H1 (cell line): ENCODE results near the gene SMARCAL1. TPM values are rescaled to one million over a fixed set of nuclear protein-coding genes. Genes with fewer than 3 reads are reported as not detected.

Experiments used
- CTCF ChIA-PET: fragments of 300-600 bp; sonication (Branson Sonifier 250); formaldehyde crosslinking; loops from one replicate; lab custom pipeline; 2021; ENCODE audit not compliant: partially characterized antibody; lab: Charles Lee
- POLR2A ChIA-PET: fragments of 300-600 bp; sonication (Branson Sonifier 250); formaldehyde crosslinking; loops from one replicate; lab custom pipeline; 2021; ENCODE audit warnings: inconsistent platforms; ENCODE audit not compliant: partially characterized antibody; lab: Charles Lee
- DNase-seq, 2 experiments: peaks; one replicate each; pipeline versions ENCODE4 v3.0.0 to v3.0.0-alpha.2; 2010 to 2022; ENCODE audit warnings: low spot score in 2 of 2, low read depth in 1 of 2, mixed read lengths in 1 of 2
- FAIRE-seq: peaks from 2 replicates; lab custom pipeline; 2011; peaks lifted over from hg19 to GRCh38; lab: Jason Lieb, UNC
- H2AFZ ChIP-seq: 2 replicates; pipeline ENCODE4 v1.8.1; 2012; ENCODE audit warnings: low read length, inconsistent platforms
- H2AK5ac ChIP-seq: 2 replicates; pipeline ENCODE4 v1.6.1; 2013; ENCODE audit warnings: low read depth, low read length
- H2BK120ac ChIP-seq: replicated peaks from 2 replicates; pipeline ENCODE3; 2013; ENCODE audit warnings: low read depth, low read length, inconsistent platforms
- H2BK12ac ChIP-seq: 2 replicates; pipeline ENCODE4 v1.6.1; 2013; ENCODE audit warnings: low read depth, low read length
- H2BK15ac ChIP-seq: 2 replicates; pipeline ENCODE4 v1.6.1; 2013; ENCODE audit warnings: low read length
- H2BK20ac ChIP-seq: 2 replicates; pipeline ENCODE4 v1.6.1; 2013; ENCODE audit warnings: low read length
- H2BK5ac ChIP-seq: 2 replicates; pipeline ENCODE4 v1.6.1; 2013; ENCODE audit warnings: low read depth, low read length
- H3K14ac ChIP-seq: 2 replicates; pipeline ENCODE4 v1.6.1; 2013; ENCODE audit warnings: inconsistent platforms; ENCODE audit not compliant: insufficient read length
- H3K18ac ChIP-seq: 2 replicates; pipeline ENCODE4 v1.6.1; 2013; ENCODE audit warnings: low read length; ENCODE audit errors: extremely low read depth
- H3K23ac ChIP-seq: 2 replicates; pipeline ENCODE4 v1.6.1; 2013; ENCODE audit warnings: inconsistent platforms; ENCODE audit not compliant: insufficient read length
- H3K23me2 ChIP-seq: 2 replicates; pipeline ENCODE4 v1.6.1; 2013; ENCODE audit warnings: low read depth, low read length
- H3K27ac ChIP-seq: 2 replicates; pipeline ENCODE4 v1.6.1; 2011; ENCODE audit warnings: low read depth, low read length, inconsistent platforms
- H3K27me3 ChIP-seq, 4 experiments: replicated peaks in 1 of 4; 1 replicate in 1 of 4; 2 replicates in 3 of 4; pipeline versions ENCODE4 v1.6.1 to v1.8.1; 2011 to 2013; ENCODE audit warnings: low read length in 3 of 4, mild to moderate bottlenecking in 3 of 4, inconsistent platforms in 2 of 4, mixed read lengths in 2 of 4, moderate library complexity in 1 of 4; ENCODE audit not compliant: control insufficient read depth in 3 of 4, insufficient read depth in 3 of 4; ENCODE audit errors: extremely low read depth in 1 of 4
- H3K36me3 ChIP-seq, 4 experiments: 2 replicates each; pipeline versions ENCODE4 v1.6.1 to v1.8.1; 2011 to 2013; ENCODE audit warnings: mild to moderate bottlenecking in 4 of 4, low read length in 3 of 4, moderate library complexity in 2 of 4, control low read depth in 1 of 4, inconsistent platforms in 1 of 4; ENCODE audit not compliant: insufficient read depth in 4 of 4, control insufficient read depth in 2 of 4
- H3K4ac ChIP-seq: replicated peaks from 2 replicates; pipeline ENCODE3; 2013; ENCODE audit warnings: low read length, low read depth, mixed read lengths, inconsistent platforms; ENCODE audit not compliant: insufficient read length
- H3K4me1 ChIP-seq, 4 experiments: replicated peaks in 1 of 4; 1 replicate in 1 of 4; 2 replicates in 3 of 4; pipeline versions ENCODE4 v1.6.1 to v1.8.1; 2011 to 2013; ENCODE audit warnings: low read length in 3 of 4, inconsistent platforms in 2 of 4, mixed read lengths in 1 of 4; ENCODE audit not compliant: insufficient read depth in 4 of 4, control insufficient read depth in 3 of 4
- H3K4me2 ChIP-seq, 2 experiments: 2 replicates each; pipeline versions ENCODE4 v1.6.1 to v1.8.1; 2011 to 2013; ENCODE audit warnings: low read depth in 2 of 2, low read length in 2 of 2, control low read depth in 1 of 2, inconsistent platforms in 1 of 2, mild to moderate bottlenecking in 1 of 2; ENCODE audit not compliant: insufficient read depth in 1 of 2
- H3K4me3 ChIP-seq, 4 experiments: fragments of 200-600, 300-600 bp in 1 of 4; sonication (generic), shearing (Covaris generic), sonication (Bioruptor Twin) in 1 of 4; 2 replicates each; pipeline versions ENCODE4 v1.5.1 to v1.8.1; 2011 to 2016; ENCODE audit warnings: low read length in 4 of 4, low read depth in 3 of 4, control low read depth in 2 of 4, inconsistent platforms in 2 of 4, mild to moderate bottlenecking in 2 of 4, mixed read lengths in 1 of 4, moderate library complexity in 1 of 4; ENCODE audit not compliant: insufficient read depth in 2 of 4; ENCODE audit errors: extremely low read depth in 1 of 4
- H3K56ac ChIP-seq: replicated peaks from 2 replicates; pipeline ENCODE3; 2013; ENCODE audit warnings: low read depth, mild to moderate bottlenecking, mixed read lengths, low read length, inconsistent platforms; ENCODE audit not compliant: insufficient read length
- H3K79me1 ChIP-seq: 2 replicates; pipeline ENCODE4 v1.6.1; 2013; ENCODE audit warnings: low read depth, low read length, control low read depth
- H3K79me2 ChIP-seq, 2 experiments: 2 replicates each; pipeline versions ENCODE4 v1.6.1 to v1.8.1; 2012 to 2013; ENCODE audit warnings: low read length in 2 of 2, mild to moderate bottlenecking in 2 of 2, inconsistent platforms in 1 of 2; ENCODE audit not compliant: insufficient read depth in 2 of 2, control insufficient read depth in 1 of 2
- H3K9ac ChIP-seq, 4 experiments: replicated peaks in 1 of 4; 1 replicate in 1 of 4; 2 replicates in 3 of 4; pipeline versions ENCODE4 v1.6.1 to v1.8.1; 2011 to 2013; ENCODE audit warnings: low read depth in 3 of 4, low read length in 3 of 4, control low read depth in 2 of 4, mild to moderate bottlenecking in 2 of 4, moderate library complexity in 2 of 4, inconsistent platforms in 1 of 4; ENCODE audit errors: extremely low read depth in 1 of 4
- H3K9me3 ChIP-seq, 2 experiments: 2 replicates each; pipeline versions ENCODE4 v1.6.1 to v1.8.1; 2012 to 2013; ENCODE audit warnings: mild to moderate bottlenecking in 2 of 2, moderate library complexity in 2 of 2, control low read depth in 1 of 2, inconsistent platforms in 1 of 2, low read depth in 1 of 2, low read length in 1 of 2, mixed read lengths in 1 of 2; ENCODE audit not compliant: insufficient read depth in 2 of 2
- H4K20me1 ChIP-seq, 2 experiments: replicated peaks in 1 of 2; 2 replicates each; pipeline versions ENCODE3 to v1.8.1; 2011 to 2013; ENCODE audit warnings: inconsistent platforms in 2 of 2, low read length in 2 of 2, mild to moderate bottlenecking in 1 of 2; ENCODE audit not compliant: insufficient read depth in 2 of 2, control insufficient read depth in 1 of 2
- H4K5ac ChIP-seq: 2 replicates; pipeline ENCODE4 v1.6.1; 2013; ENCODE audit warnings: low read length, low read depth, mixed read lengths, inconsistent platforms; ENCODE audit not compliant: insufficient read length
- H4K8ac ChIP-seq: 2 replicates; pipeline ENCODE4 v1.8.0; 2013; ENCODE audit warnings: mild to moderate bottlenecking, moderate library complexity, low read length, inconsistent platforms; ENCODE audit not compliant: insufficient read depth; ENCODE audit errors: extremely low read depth
- H4K91ac ChIP-seq: replicated peaks from 2 replicates; pipeline ENCODE3; 2013; ENCODE audit warnings: low read length, mixed read lengths, inconsistent platforms; ENCODE audit not compliant: insufficient read length
- BACH1 ChIP-seq: IDR thresholded peaks from 2 replicates; pipeline ENCODE4 v1.6.1; 2012; ENCODE audit warnings: low read length, improper control_type of control experiment
- WGBS, 2 experiments: shearing (Covaris generic) in 1 of 2; methylation state at CpG; one replicate each; pipeline versions ENCODE4 v1.1.6 to v1.1.7; 2013 to 2015; ENCODE audit warnings: low lambda C conversion rate in 2 of 2, mixed read lengths in 2 of 2, inconsistent platforms in 1 of 2, low coverage in 1 of 2, missing lambda C conversion rate in 1 of 2; ENCODE audit not compliant: insufficient replicate concordance in 2 of 2, insufficient coverage in 1 of 2, insufficient read length in 1 of 2; ENCODE audit errors: extremely low coverage in 1 of 2, missing lambda C conversion rate in 1 of 2; 5-methylcytosine and 5-hydroxymethylcytosine counted together
- polyA plus RNA-seq, 7 experiments: library from polyadenylated mRNA; depleted of rRNA in 3 of 7; stranded (reverse) in 5 of 7; unstranded in 2 of 7; fragments of >200 nt in 5 of 7; fragments of 200-250 nt in 2 of 7; gene quantifications; 1 replicate in 5 of 7; 2 replicates in 1 of 7; 4 replicates in 1 of 7; pipeline versions ENCODE4 v1.2.1 to v1.2.3, GENCODE V29; 2011 to 2013; ENCODE audit warnings: missing spikeins in 2 of 7, mixed read lengths in 2 of 7
- total RNA-seq: library from RNA; stranded (reverse); fragmentation: NEBNext Ultra II Directional; extraction: Animal tissue kit (Norgen Biotek cat#: 25700); gene quantifications from 2 replicates; pipeline ENCODE4 v1.2.1, GENCODE V29; 2021

SMARCAL1 gene
- total and polyA plus RNA-seq, 2 of the 8 experiments (the other 6 are each of a cell fraction or from before 2014, with no cell fraction given), result 17.6 to 17.9 TPM

DNA sequence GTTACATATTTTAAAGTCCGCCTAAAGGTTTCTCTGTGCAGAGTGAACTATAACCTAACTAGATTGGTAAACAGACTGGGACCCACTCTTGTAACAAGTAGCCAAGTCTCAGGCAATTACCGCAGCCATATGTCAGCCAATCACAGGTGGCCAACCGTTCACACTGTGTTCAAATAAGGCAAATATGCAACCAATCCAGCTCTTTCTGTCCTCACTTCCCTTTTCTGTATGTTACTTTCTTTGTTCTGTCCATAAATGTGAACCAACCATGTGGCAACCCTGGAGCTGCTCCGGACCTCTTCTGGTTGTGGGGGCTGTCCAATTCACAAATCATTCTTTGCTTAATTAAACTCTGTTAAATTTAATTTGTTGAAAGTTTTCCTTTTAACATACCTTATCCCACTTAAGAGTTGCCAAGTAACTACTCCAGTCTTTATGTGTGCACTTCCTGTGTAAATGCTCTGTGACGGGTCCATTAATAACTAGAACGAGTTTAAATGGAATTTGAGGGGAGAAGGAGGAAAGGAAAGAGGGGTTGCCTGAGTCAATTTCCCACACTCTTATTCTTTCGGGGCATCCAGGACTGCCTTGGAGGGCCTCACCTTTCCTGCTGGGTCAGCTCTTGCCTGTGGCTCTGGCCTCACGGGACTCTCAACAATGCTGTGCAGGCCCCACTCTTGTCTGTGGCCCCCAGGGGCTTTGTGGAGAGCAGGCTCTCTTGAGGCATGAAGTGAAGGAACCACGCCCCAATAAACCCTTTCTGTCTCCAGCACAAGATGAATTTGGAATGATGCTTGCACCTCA is 79.7 kb downstream of the SMARCAL1 start:
- Histone ChIP-seq H3K23ac (no peak overlapping the region), H4K8ac (no peak overlapping the region), H3K4me3 (no peak overlapping the region), H4K5ac (no peak overlapping the region), H3K23me2 (no peaks in the 10 kb centered on the region), H3K4me1 (no peaks in the 10 kb centered on the region), H2BK120ac (no peak overlapping the region), H3K18ac (no peak overlapping the region), H3K4me2 (no peak overlapping the region), H2BK20ac (no peak overlapping the region)
- TF ChIP-seq BACH1, result no peak
- TF ChIP-seq, all 59 proteins: peak for 0
- Histone ChIP-seq H2BK12ac (no peak overlapping the region), H3K27ac (no peak overlapping the region), H3K27me3 (no peaks in the 10 kb centered on the region), H2AK5ac (no peak overlapping the region), H3K56ac (no peak overlapping the region), H4K91ac (no peak overlapping the region), H3K36me3 (no peaks in the 10 kb centered on the region), H3K4ac (no peak overlapping the region), H4K20me1 (no peaks in the 10 kb centered on the region), H2AFZ (peak overlapping the region; percentile 33; the same call in 1 of the 2 replicates), H2BK5ac (no peak overlapping the region), H2BK15ac (no peak overlapping the region), H3K79me2 (no peaks in the 10 kb centered on the region), H3K14ac (no peak overlapping the region), H3K79me1 (no peaks in the 10 kb centered on the region), H3K9me3 (no peaks in the 10 kb centered on the region), H3K9ac (no peak overlapping the region)
- ChIA-PET POLR2A (interaction anchor here (0.6 to 2.6 kb wide), 4 partner anchors 10 to 17 kb away, joined by 3 to 10 read pairs (median 4); no protein-coding TSS in a partner anchor), CTCF (interaction anchor here (0.9 to 2.0 kb wide), 8 partner anchors 9 to 263 kb away, joined by 3 to 7 read pairs (median 4); no protein-coding TSS in a partner anchor)
- 89% methylated on average over 9 of the region's 9 CpGs; no CpG with 5 or more reads in 1 of the 2 experiments for WGBS, 2 experiments
- no peak for FAIRE-seq
- DNase-seq, result no peak
